Naive thymus-derived CD4-positive, alpha-beta T cell (primary cell): ENCODE data around the gene ELAPOR1. TPM values are rescaled to one million over a fixed set of nuclear protein-coding genes. Genes with fewer than 3 reads are reported as not detected.

Experiments
- ATAC-seq: fragments of 150-1000 bp; cut with Tn5 transposase; 2 replicates; pipeline ENCODE4 v1.10.0; 2021; ENCODE audit warnings: mild to moderate bottlenecking, moderate library complexity
- CTCF ChIA-PET: fragments of 350-600 bp; sonication (Branson Sonifier 250); formaldehyde crosslinking; loops from one replicate; lab custom pipeline; 2021; ENCODE audit warnings: antibody characterized with exemption; lab: Charles Lee
- POLR2A ChIA-PET: fragments of 350-600 bp; sonication (Branson Sonifier 250); formaldehyde crosslinking; loops from one replicate; lab custom pipeline; 2021; ENCODE audit warnings: antibody characterized with exemption, inconsistent platforms; lab: Charles Lee
- DNase-seq, 9 donors: peaks; one replicate each; pipeline versions ENCODE4 v3.0.0 to v3.0.0-alpha.2; 2020 to 2022; ENCODE audit warnings: mixed read lengths in 1 of 9
- H3K27ac ChIP-seq: one replicate; pipeline ENCODE4 v1.7.0; 2013; ENCODE audit warnings: mild to moderate bottlenecking, low read depth, low read length, moderate library complexity
- H3K27me3 ChIP-seq, 2 donors: one replicate each; pipeline ENCODE4 v1.7.0; 2013; ENCODE audit warnings: low read length in 2 of 2, mild to moderate bottlenecking in 2 of 2, moderate library complexity in 2 of 2; ENCODE audit not compliant: control insufficient read depth in 2 of 2, insufficient read depth in 2 of 2
- H3K36me3 ChIP-seq, 3 experiments: 1 replicate in 2 of 3; 2 replicates in 1 of 3; pipeline ENCODE4 v1.7.0; 2013; ENCODE audit warnings: low read length in 3 of 3, mild to moderate bottlenecking in 3 of 3, moderate library complexity in 1 of 3; ENCODE audit not compliant: insufficient read depth in 3 of 3, control insufficient read depth in 2 of 3
- H3K4me1 ChIP-seq, 2 donors: one replicate each; pipeline ENCODE4 v1.7.0; 2013; ENCODE audit warnings: low read length in 2 of 2, mild to moderate bottlenecking in 2 of 2, moderate library complexity in 1 of 2; ENCODE audit not compliant: control insufficient read depth in 2 of 2, insufficient read depth in 2 of 2
- H3K4me3 ChIP-seq: 2 replicates; pipeline ENCODE4 v1.7.0; 2013; ENCODE audit warnings: mild to moderate bottlenecking, low read length
- H3K9me3 ChIP-seq, 3 experiments: 1 replicate in 2 of 3; 2 replicates in 1 of 3; pipeline ENCODE4 v1.7.0; 2013; ENCODE audit warnings: low read length in 3 of 3; ENCODE audit not compliant: control insufficient read depth in 2 of 3
- H3K27ac Mint-ChIP-seq, 9 donors: one replicate each; pipeline ENCODE4 v1.8.0; 2020 to 2022; ENCODE audit warnings: mixed read lengths in 9 of 9, mild to moderate bottlenecking in 8 of 9, moderate library complexity in 5 of 9, inconsistent platforms in 2 of 9
- H3K27me3 Mint-ChIP-seq, 5 donors: one replicate each; pipeline ENCODE4 v1.8.0; 2021 to 2022; ENCODE audit warnings: mixed read lengths in 5 of 5, mild to moderate bottlenecking in 1 of 5
- H3K36me3 Mint-ChIP-seq, 5 donors: one replicate each; pipeline ENCODE4 v1.8.0; 2020 to 2022; ENCODE audit warnings: mixed read lengths in 5 of 5, mild to moderate bottlenecking in 3 of 5, inconsistent platforms in 1 of 5
- H3K4me1 Mint-ChIP-seq, 7 donors: one replicate each; pipeline ENCODE4 v1.8.0; 2020 to 2022; ENCODE audit warnings: mixed read lengths in 7 of 7, mild to moderate bottlenecking in 3 of 7, inconsistent platforms in 1 of 7
- H3K4me3 Mint-ChIP-seq, 10 donors: one replicate each; pipeline ENCODE4 v1.8.0; 2020 to 2022; ENCODE audit warnings: mild to moderate bottlenecking in 10 of 10, mixed read lengths in 10 of 10, moderate library complexity in 6 of 10, inconsistent platforms in 2 of 10
- H3K9me3 Mint-ChIP-seq, 11 donors: one replicate each; pipeline ENCODE4 v1.8.0; 2020 to 2022; ENCODE audit warnings: mixed read lengths in 11 of 11, mild to moderate bottlenecking in 4 of 11, inconsistent platforms in 1 of 11, moderate library complexity in 1 of 11
- intact Hi-C, 2 donors: fragments of 100-400 bp; cut with micrococcal nuclease; formaldehyde crosslinking; loops; one replicate each; pipeline ENCODE4 v1.15.1; 2023
- polyA plus RNA-seq, 2 donors: library from polyadenylated mRNA; unstranded; fragments of 300-500 nt; fragmentation: Illumina TruSeq; gene quantifications; one replicate each; pipeline ENCODE4 v1.2.3, GENCODE V29; 2021
- total RNA-seq, 6 experiments: library from RNA in 5 of 6; stranded (reverse) in 5 of 6; gene quantifications; 1 replicate in 5 of 6; 2 replicates in 1 of 6; pipeline ENCODE4 v1.2.3 and lab custom pipeline; 2021 to 2026

ELAPOR1 gene
- total and polyA plus RNA-seq, 7 experiments from 2014 or later, result 4.4 to 12.3 (median 7.1) TPM

- Histone ChIP-seq H3K4me1 (peaks cover 0 to 14% of the 10 kb centered on the region in 2 donors), H3K4me3 (no peak overlapping the region), H3K27me3 (no peaks in the 10 kb centered on the region), H3K36me3 (no peaks in the 10 kb centered on the region), H3K9me3 (no peaks in the 10 kb centered on the region), H3K27ac (no peak overlapping the region)
- intact Hi-C loops, result loop anchor here in 1 of 2 donors (5.0 kb wide), 1 partner anchor 48 kb away; the partner anchor contains the start of gene ELAPOR1
- Mint-ChIP-seq H3K27me3 (no peaks in the 10 kb centered on the region), H3K27ac (no peak overlapping the region), H3K9me3 (no peaks in the 10 kb centered on the region), H3K36me3 (peaks cover 0 to 10% (median 4%) of the 10 kb centered on the region in 5 donors), H3K4me3 (no peak overlapping the region), H3K4me1 (peaks cover 9 to 24% (median 18%) of the 10 kb centered on the region in 7 donors)
- POLR2A ChIA-PET, result no interaction called here
- CTCF ChIA-PET, result interaction anchor here (1.2 kb wide), 1 partner anchor 33 kb away, joined by 4 read pairs; no protein-coding TSS in a partner anchor
- no peak for ATAC-seq
- DNase-seq, result no peak
Measured at GRCh38 chr1:109160071-109160840, 46.3 kb downstream of the ELAPOR1 start.

GRCh38 chr1:109161858-109162606 lies 48.1 kb downstream of the ELAPOR1 start:
- no peak overlapping the region for H3K27ac ChIP-seq

GRCh38 chr1:109162626-109163025 lies 48.7 kb downstream of the ELAPOR1 start:
- DNase-seq (no peak), ATAC-seq (peak; percentile 33)
- no peaks in the 10 kb centered on the region for H3K36me3 ChIP-seq
- ChIA-PET POLR2A (interaction anchor here (1.2 kb wide), 1 partner anchor 9 kb away, joined by 3 read pairs; no protein-coding TSS in a partner anchor), CTCF (interaction anchor here (0.6 to 0.8 kb wide), 2 partner anchors 51 to 353 kb away, joined by 3 to 4 read pairs; no protein-coding TSS in a partner anchor)
- H3K9me3 Mint-ChIP-seq, result no peaks in the 10 kb centered on the region
- H3K27ac ChIP-seq, result no peak overlapping the region
- H3K9me3 ChIP-seq, result no peaks in the 10 kb centered on the region
- peaks cover 9 to 24% (median 18%) of the 10 kb centered on the region in 7 donors for H3K4me1 Mint-ChIP-seq
- no peaks in the 10 kb centered on the region for H3K27me3 Mint-ChIP-seq
- peak overlapping the region in 2 of 10 donors; percentile 2 to 50 for H3K4me3 Mint-ChIP-seq
- H3K36me3 Mint-ChIP-seq, result peaks cover 0 to 15% (median 4%) of the 10 kb centered on the region in 5 donors
- H3K27ac Mint-ChIP-seq, result peak overlapping the region in 7 of 9 donors; percentile 58 to 87 (median 76)
- H3K4me3 ChIP-seq, result no peak overlapping the region
- H3K27me3 ChIP-seq, result no peaks in the 10 kb centered on the region
- intact Hi-C loops, result loop anchor here in 1 of 2 donors (1.0 to 5.0 kb wide), 3 partner anchors 31 to 62 kb away; partner anchors contain the start of gene ELAPOR1
- peaks cover 0 to 14% of the 10 kb centered on the region in 2 donors for H3K4me1 ChIP-seq

More at GRCh38 chr1:109161858-109162606, 48.1 kb downstream of the ELAPOR1 start:
- H3K27ac Mint-ChIP-seq, result peak overlapping the region in 8 of 9 donors; percentile 58 to 87 (median 75)
- H3K4me3 ChIP-seq, result no peak overlapping the region
- peaks cover 0 to 15% (median 4%) of the 10 kb centered on the region in 5 donors for H3K36me3 Mint-ChIP-seq
- peaks cover 9 to 24% (median 18%) of the 10 kb centered on the region in 7 donors for H3K4me1 Mint-ChIP-seq
- no peaks in the 10 kb centered on the region for H3K36me3 ChIP-seq
- ChIA-PET POLR2A (interaction anchor here (1.2 kb wide), 1 partner anchor 9 kb away, joined by 3 read pairs; no protein-coding TSS in a partner anchor), CTCF (interaction anchor here (0.6 to 0.8 kb wide), 2 partner anchors 50 to 354 kb away, joined by 3 to 4 read pairs; no protein-coding TSS in a partner anchor)
- peaks cover 0 to 14% of the 10 kb centered on the region in 2 donors for H3K4me1 ChIP-seq
- DNase-seq (peak in 5 of 9 donors; percentile 5 to 45 (median 12)), ATAC-seq (peak; percentile 88)
- H3K9me3 ChIP-seq, result no peaks in the 10 kb centered on the region
- peak overlapping the region in 6 of 10 donors; percentile 31 to 72 (median 52) for H3K4me3 Mint-ChIP-seq
- no peaks in the 10 kb centered on the region for H3K27me3 ChIP-seq
- intact Hi-C loops, result loop anchor here in 1 of 2 donors (1.0 to 5.0 kb wide), 3 partner anchors 31 to 62 kb away; partner anchors contain the start of gene ELAPOR1
- H3K27me3 Mint-ChIP-seq, result no peaks in the 10 kb centered on the region
- no peaks in the 10 kb centered on the region for H3K9me3 Mint-ChIP-seq

- no peak overlapping the region for H3K27ac ChIP-seq
- peaks cover 0 to 23% (median 12%) of the 10 kb centered on the region in 5 donors for H3K36me3 Mint-ChIP-seq
- no peaks in the 10 kb centered on the region for H3K9me3 ChIP-seq
- H3K27me3 ChIP-seq, result no peaks in the 10 kb centered on the region
- H3K27ac Mint-ChIP-seq, result no peak overlapping the region
- peaks cover 0 to 3% (median 0%) of the 10 kb centered on the region in 5 donors for H3K27me3 Mint-ChIP-seq
- H3K4me3 Mint-ChIP-seq, result no peak overlapping the region
- peaks cover 9 to 24% (median 18%) of the 10 kb centered on the region in 7 donors for H3K4me1 Mint-ChIP-seq
- no peaks in the 10 kb centered on the region for H3K9me3 Mint-ChIP-seq
- intact Hi-C loops, result loop anchor here in 1 of 2 donors (5.0 kb wide), 1 partner anchor 51 kb away; the partner anchor contains the start of gene ELAPOR1
- POLR2A ChIA-PET, result interaction anchor here (1.2 kb wide), 1 partner anchor 8 kb away, joined by 3 read pairs; no protein-coding TSS in a partner anchor
- DNase-seq (no peak), ATAC-seq (no peak)
- H3K4me1 ChIP-seq, result peaks cover 0 to 14% of the 10 kb centered on the region in 2 donors
- no peak overlapping the region for H3K4me3 ChIP-seq
- CTCF ChIA-PET, result no interaction called here
- peaks cover 0 to 4% (median 0%) of the 10 kb centered on the region in 3 experiments for H3K36me3 ChIP-seq
Measured at GRCh38 chr1:109163551-109163950, 49.6 kb downstream of the ELAPOR1 start.

Other genes starting within 250 kb of the ELAPOR1 start
- 10 to 100 TPM in 1 of 5 experiments, 1 to 10 TPM in 1, under 1 TPM in 3; 0.38 to 24.7 (median 0.41) TPM for gene GPSM2, start 237.1 kb upstream of the ELAPOR1 start, total RNA-seq
- 1 to 10 TPM in 1 of 2 donors, under 1 TPM in 1; 0.15 to 1.5 TPM for gene GPSM2, start 237.1 kb upstream of the ELAPOR1 start, polyA plus RNA-seq
- gene CLCC1, start 150.6 kb upstream of the ELAPOR1 start, total RNA-seq, result 10 to 100 TPM; 15.4 to 34.6 (median 25.2) TPM
- gene CLCC1, start 150.6 kb upstream of the ELAPOR1 start, polyA plus RNA-seq, result 10 to 100 TPM; 13.9 to 16.3 TPM
- gene WDR47, start 72.0 kb upstream of the ELAPOR1 start, total RNA-seq, result 10 to 100 TPM in 4 of 5 experiments, 1 to 10 TPM in 1; 9.8 to 15.4 (median 14.4) TPM
- gene WDR47, start 72.0 kb upstream of the ELAPOR1 start, polyA plus RNA-seq, result 1 to 10 TPM; 3.9 to 6.4 TPM
- 10 to 100 TPM; 11.0 to 23.6 (median 17.6) TPM for gene TAF13, start 38.1 kb upstream of the ELAPOR1 start, total RNA-seq
- 1 to 10 TPM in 1 of 2 donors, under 1 TPM in 1; 0.77 to 1.7 TPM for gene TAF13, start 38.1 kb upstream of the ELAPOR1 start, polyA plus RNA-seq
- 10 to 100 TPM; 33.2 to 65.6 (median 41.2) TPM for gene TMEM167B, start 23.4 kb upstream of the ELAPOR1 start, total RNA-seq
- 10 to 100 TPM; 28.3 to 28.6 TPM for gene TMEM167B, start 23.4 kb upstream of the ELAPOR1 start, polyA plus RNA-seq
- gene SARS1, start 99.8 kb downstream of the ELAPOR1 start, total RNA-seq, result 100 to 1,000 TPM; 110 to 173 (median 135) TPM
- gene SARS1, start 99.8 kb downstream of the ELAPOR1 start, polyA plus RNA-seq, result 100 to 1,000 TPM; 134 to 179 TPM
- 1 to 10 TPM; 3.0 to 6.4 (median 3.2) TPM for gene CELSR2, start 135.4 kb downstream of the ELAPOR1 start, total RNA-seq
- 1 to 10 TPM in 1 of 2 donors, under 1 TPM in 1; 0.17 to 1.3 TPM for gene CELSR2, start 135.4 kb downstream of the ELAPOR1 start, polyA plus RNA-seq
- gene PSRC1, start 169.0 kb downstream of the ELAPOR1 start, total RNA-seq, result 10 to 100 TPM in 1 of 5 experiments, 1 to 10 TPM in 1, under 1 TPM in 2, not detected in 1; 0.38 to 16.1 (median 1.3) TPM
- under 1 TPM in 1 of 2 donors, not detected in 1; 0.67 TPM for gene PSRC1, start 169.0 kb downstream of the ELAPOR1 start, polyA plus RNA-seq
- not detected for gene MYBPHL, start 192.9 kb downstream of the ELAPOR1 start, total RNA-seq
- gene MYBPHL, start 192.9 kb downstream of the ELAPOR1 start, polyA plus RNA-seq, result not detected